Measurements from ENCODE around the gene ZNF423.

The ZNF423 gene

GRCh38 chr16:49519741-49520140, 336.2 kb downstream of the ZNF423 start:
- no peak for TF ChIP-seq EZH2phosphoT487 (IDR thresholded peaks at IDR 0.05; ENCODE audit: borderline replicate concordance, low read length)
- no peak for TF ChIP-seq CTCF (IDR thresholded peaks at IDR 0.05; ENCODE audit: low read depth, low read length, poor library complexity, severe bottlenecking)
- Histone ChIP-seq H3K36me3 (ENCODE audit: control insufficient read depth, low read length) (no peaks in the 10 kb centered on the region), H3K4me3 (ENCODE audit: low read length) (no peak overlapping the region)

GRCh38 chr16:49519008-49519656, 336.8 kb downstream of the ZNF423 start:
- no peaks in the 10 kb centered on the region for H4K20me1 ChIP-seq (ENCODE audit: control insufficient read depth, insufficient read depth, low read depth, low read length)
- no peaks in the 10 kb centered on the region for H3F3A ChIP-seq (ENCODE audit: control insufficient read depth, insufficient read depth)
- TF ChIP-seq CTCF (IDR thresholded peaks at IDR 0.05; ENCODE audit: low read depth, low read length, poor library complexity, severe bottlenecking) (no peak), EZH2phosphoT487 (IDR thresholded peaks at IDR 0.05; ENCODE audit: borderline replicate concordance, low read length) (no peak)
- no peaks in the 10 kb centered on the region for H3K79me2 ChIP-seq (ENCODE audit: control insufficient read depth, low read length)
- no peaks in the 10 kb centered on the region for H3K36me3 ChIP-seq (ENCODE audit: control insufficient read depth, low read length)
- no peaks in the 10 kb centered on the region for H3K9me2 ChIP-seq (replicated peaks; ENCODE audit: control insufficient read depth, low read length)
- H3K27ac ChIP-seq (ENCODE audit: low read depth, low read length) = no peak overlapping the region
- no peaks in the 10 kb centered on the region for H3K9me3 ChIP-seq (ENCODE audit: control insufficient read depth, insufficient read depth, low read length)
- H3K4me3 ChIP-seq (ENCODE audit: low read length) = no peak overlapping the region
- peaks cover 7% of the 10 kb centered on the region; the same call in 1 of the 2 replicates for H3K4me1 ChIP-seq (ENCODE audit: control insufficient read depth, low read length)
- H3K27me3 ChIP-seq (ENCODE audit: control insufficient read depth, low read length) = no peaks in the 10 kb centered on the region; the same call in 1 of the 2 replicates
- H3K4me2 ChIP-seq (ENCODE audit: low read length) = no peak overlapping the region

More at GRCh38 chr16:49519741-49520140, 336.2 kb downstream of the ZNF423 start:
- Histone ChIP-seq H4K20me1 (ENCODE audit: control insufficient read depth, insufficient read depth, low read depth, low read length) (no peaks in the 10 kb centered on the region), H3F3A (ENCODE audit: control insufficient read depth, insufficient read depth) (no peaks in the 10 kb centered on the region), H3K4me2 (ENCODE audit: low read length) (no peak overlapping the region), H3K4me1 (ENCODE audit: control insufficient read depth, low read length) (peaks cover 7% of the 10 kb centered on the region; the same call in 1 of the 2 replicates), H3K27ac (ENCODE audit: low read depth, low read length) (no peak overlapping the region), H3K27me3 (ENCODE audit: control insufficient read depth, low read length) (no peaks in the 10 kb centered on the region; the same call in 1 of the 2 replicates), H3K9me3 (ENCODE audit: control insufficient read depth, insufficient read depth, low read length) (no peaks in the 10 kb centered on the region), H3K9me2 (replicated peaks; ENCODE audit: control insufficient read depth, low read length) (no peaks in the 10 kb centered on the region), H3K79me2 (ENCODE audit: control insufficient read depth, low read length) (no peaks in the 10 kb centered on the region)

GRCh38 chr16:49516382-49517036, 339.4 kb downstream of the ZNF423 start:
- no peaks in the 10 kb centered on the region for H3K36me3 ChIP-seq (ENCODE audit: control insufficient read depth, low read length)
- no peak for TF ChIP-seq EZH2phosphoT487 (IDR thresholded peaks at IDR 0.05; ENCODE audit: borderline replicate concordance, low read length)
- TF ChIP-seq CTCF (IDR thresholded peaks at IDR 0.05; ENCODE audit: low read depth, low read length, poor library complexity, severe bottlenecking) = no peak
- H3K4me1 ChIP-seq (ENCODE audit: control insufficient read depth, low read length) = peaks cover 7% of the 10 kb centered on the region; the same call in 1 of the 2 replicates
- no peaks in the 10 kb centered on the region for H3F3A ChIP-seq (ENCODE audit: control insufficient read depth, insufficient read depth)
- no peak overlapping the region for H3K4me3 ChIP-seq (ENCODE audit: low read length)
- no peaks in the 10 kb centered on the region; the same call in 1 of the 2 replicates for H3K27me3 ChIP-seq (ENCODE audit: control insufficient read depth, low read length)
- no peak overlapping the region for H3K27ac ChIP-seq (ENCODE audit: low read depth, low read length)
- H3K9me2 ChIP-seq (replicated peaks; ENCODE audit: control insufficient read depth, low read length) = no peaks in the 10 kb centered on the region
- H3K9me3 ChIP-seq (ENCODE audit: control insufficient read depth, insufficient read depth, low read length) = no peaks in the 10 kb centered on the region
- no peak overlapping the region for H3K4me2 ChIP-seq (ENCODE audit: low read length)
- no peaks in the 10 kb centered on the region for H4K20me1 ChIP-seq (ENCODE audit: control insufficient read depth, insufficient read depth, low read depth, low read length)
- no peaks in the 10 kb centered on the region for H3K79me2 ChIP-seq (ENCODE audit: control insufficient read depth, low read length)

Measured in DOHH2 (cell line).